ENCODE results near the gene ORM1. TPM values are rescaled to one million over a fixed set of nuclear protein-coding genes. Genes with fewer than 3 reads are reported as not detected.

ORM1 gene
- total RNA-seq, 1 donor from 2014 or later: not detected

DNA sequence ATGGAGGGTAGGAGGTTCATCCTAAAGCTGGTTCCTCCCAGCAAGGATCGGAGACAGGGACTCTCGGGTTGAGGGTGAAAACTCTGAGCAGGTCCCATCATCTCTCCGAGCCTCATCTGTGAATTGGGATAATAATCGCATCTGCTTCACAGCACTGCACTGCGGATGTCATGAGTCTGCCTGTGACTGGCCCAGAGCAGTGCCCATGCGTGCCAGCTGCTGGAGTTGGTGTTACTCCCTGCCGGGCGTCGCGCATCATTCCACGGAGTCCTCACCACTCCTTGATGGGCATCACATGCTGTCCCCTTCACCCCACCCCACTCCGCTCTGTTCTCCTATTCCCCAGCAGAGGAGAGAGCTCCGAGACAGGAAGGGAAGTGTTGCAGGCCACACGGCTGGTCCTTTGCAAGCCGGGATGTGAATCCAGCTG, 35.1 kb upstream of the ORM1 start:
- H3K27me3 Mint-ChIP-seq (ENCODE audit: unreplicated experiment): peaks cover 4% of the 10 kb centered on the region
- H3K9me3 Mint-ChIP-seq (ENCODE audit: unreplicated experiment): peaks cover 1% of the 10 kb centered on the region
- H3K36me3 Mint-ChIP-seq (ENCODE audit: unreplicated experiment): no peaks in the 10 kb centered on the region
- TF ChIP-seq, protein P1, sequence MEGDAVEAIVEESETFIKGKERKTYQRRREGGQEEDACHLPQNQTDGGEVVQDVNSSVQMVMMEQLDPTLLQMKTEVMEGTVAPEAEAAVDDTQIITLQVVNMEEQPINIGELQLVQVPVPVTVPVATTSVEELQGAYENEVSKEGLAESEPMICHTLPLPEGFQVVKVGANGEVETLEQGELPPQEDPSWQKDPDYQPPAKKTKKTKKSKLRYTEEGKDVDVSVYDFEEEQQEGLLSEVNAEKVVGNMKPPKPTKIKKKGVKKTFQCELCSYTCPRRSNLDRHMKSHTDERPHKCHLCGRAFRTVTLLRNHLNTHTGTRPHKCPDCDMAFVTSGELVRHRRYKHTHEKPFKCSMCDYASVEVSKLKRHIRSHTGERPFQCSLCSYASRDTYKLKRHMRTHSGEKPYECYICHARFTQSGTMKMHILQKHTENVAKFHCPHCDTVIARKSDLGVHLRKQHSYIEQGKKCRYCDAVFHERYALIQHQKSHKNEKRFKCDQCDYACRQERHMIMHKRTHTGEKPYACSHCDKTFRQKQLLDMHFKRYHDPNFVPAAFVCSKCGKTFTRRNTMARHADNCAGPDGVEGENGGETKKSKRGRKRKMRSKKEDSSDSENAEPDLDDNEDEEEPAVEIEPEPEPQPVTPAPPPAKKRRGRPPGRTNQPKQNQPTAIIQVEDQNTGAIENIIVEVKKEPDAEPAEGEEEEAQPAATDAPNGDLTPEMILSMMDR (IDR thresholded peaks at IDR 0.05; ENCODE audit: partially characterized antibody, unreplicated experiment): no peak
- no peak overlapping the region for H3K4me3 Mint-ChIP-seq (ENCODE audit: unreplicated experiment)
- H3K4me1 Mint-ChIP-seq (ENCODE audit: low read depth, unreplicated experiment): peaks cover 24% of the 10 kb centered on the region
- peak overlapping the region; percentile 5 for H3K27ac Mint-ChIP-seq (ENCODE audit: unreplicated experiment)
- peak; percentile 14 for DNase-seq

DNA sequence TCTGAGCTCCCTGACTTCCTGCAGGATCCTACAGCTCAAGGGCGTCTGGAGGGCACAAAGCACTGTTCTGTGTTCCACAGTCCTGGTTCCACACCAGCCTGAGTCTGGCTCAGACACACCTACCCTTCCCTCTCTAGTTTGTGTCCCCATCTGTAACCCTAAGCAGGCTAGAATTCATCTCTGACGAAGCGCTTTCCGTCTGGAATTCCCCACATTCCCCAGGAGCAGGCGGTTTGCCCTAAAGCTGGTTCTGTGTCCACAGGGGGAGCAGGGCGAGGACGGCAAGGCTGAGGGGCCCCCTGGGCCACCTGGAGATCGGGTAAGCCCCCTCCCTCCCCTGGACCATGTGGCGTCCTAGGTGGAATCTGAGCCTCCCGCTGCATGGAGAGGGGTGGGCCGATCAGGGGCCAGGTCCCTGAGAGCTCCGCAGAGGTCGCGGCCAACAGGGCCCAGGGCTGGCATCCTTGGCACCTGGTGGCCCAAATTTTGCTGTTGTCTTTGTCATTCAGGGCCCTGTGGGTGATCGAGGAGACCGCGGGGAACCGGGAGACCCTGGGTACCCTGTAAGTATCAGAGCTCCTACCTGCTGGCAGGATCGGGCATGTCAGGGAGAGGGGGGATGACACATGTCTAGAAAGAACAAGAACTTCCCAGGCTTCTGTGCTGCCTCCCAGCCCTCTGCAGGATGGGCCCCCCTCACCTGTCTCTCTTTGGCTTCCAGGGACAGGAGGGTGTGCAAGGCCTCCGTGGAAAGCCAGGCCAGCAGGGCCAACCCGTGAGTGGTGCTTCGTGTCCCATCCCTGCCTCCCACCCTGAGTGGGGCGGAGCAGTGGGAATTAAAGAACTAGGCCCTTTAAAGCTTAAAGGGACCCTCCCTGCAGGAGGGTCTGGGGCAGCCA, 34.5 kb upstream of the ORM1 start:
- peaks cover 22% of the 10 kb centered on the region for H3K4me1 Mint-ChIP-seq (ENCODE audit: low read depth, unreplicated experiment)
- peak; percentile 16 for DNase-seq
- TF ChIP-seq, protein P1 (IDR thresholded peaks at IDR 0.05; ENCODE audit: partially characterized antibody, unreplicated experiment): no peak
- H3K36me3 Mint-ChIP-seq (ENCODE audit: unreplicated experiment): no peaks in the 10 kb centered on the region
- H3K27me3 Mint-ChIP-seq (ENCODE audit: unreplicated experiment): peaks cover 4% of the 10 kb centered on the region
- H3K27ac Mint-ChIP-seq (ENCODE audit: unreplicated experiment): no peak overlapping the region
- H3K9me3 Mint-ChIP-seq (ENCODE audit: unreplicated experiment): peaks cover 1% of the 10 kb centered on the region
- no peak overlapping the region for H3K4me3 Mint-ChIP-seq (ENCODE audit: unreplicated experiment)

DNA sequence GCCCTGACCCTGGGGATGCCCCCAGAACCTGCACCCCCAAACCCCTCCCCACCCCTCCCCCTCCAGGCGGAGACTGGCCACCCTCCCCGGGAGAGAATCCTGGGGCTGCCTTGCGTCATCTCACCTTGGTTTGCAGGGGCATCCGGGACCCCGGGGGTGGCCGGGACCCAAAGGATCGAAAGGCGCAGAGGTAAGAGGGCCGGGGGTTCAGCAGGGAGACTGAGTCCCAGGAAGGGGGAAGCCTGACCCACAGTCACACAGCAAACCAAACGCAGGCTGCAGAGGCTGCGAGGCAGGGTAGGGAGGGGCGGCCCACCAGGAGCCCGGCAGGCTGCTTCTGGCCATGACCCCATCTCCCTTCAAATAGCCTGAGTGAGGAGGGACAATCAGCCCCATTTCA, 33.8 kb upstream of the ORM1 start:
- Mint-ChIP-seq H3K36me3 (ENCODE audit: unreplicated experiment) (no peaks in the 10 kb centered on the region), H3K4me1 (ENCODE audit: low read depth, unreplicated experiment) (peaks cover 22% of the 10 kb centered on the region), H3K9me3 (ENCODE audit: unreplicated experiment) (peaks cover 1% of the 10 kb centered on the region), H3K4me3 (ENCODE audit: unreplicated experiment) (no peak overlapping the region), H3K27me3 (ENCODE audit: unreplicated experiment) (peaks cover 4% of the 10 kb centered on the region), H3K27ac (ENCODE audit: unreplicated experiment) (no peak overlapping the region)
- DNase-seq: peak; percentile 14
- TF ChIP-seq, protein P1 (IDR thresholded peaks at IDR 0.05; ENCODE audit: partially characterized antibody, unreplicated experiment): no peak

DNA sequence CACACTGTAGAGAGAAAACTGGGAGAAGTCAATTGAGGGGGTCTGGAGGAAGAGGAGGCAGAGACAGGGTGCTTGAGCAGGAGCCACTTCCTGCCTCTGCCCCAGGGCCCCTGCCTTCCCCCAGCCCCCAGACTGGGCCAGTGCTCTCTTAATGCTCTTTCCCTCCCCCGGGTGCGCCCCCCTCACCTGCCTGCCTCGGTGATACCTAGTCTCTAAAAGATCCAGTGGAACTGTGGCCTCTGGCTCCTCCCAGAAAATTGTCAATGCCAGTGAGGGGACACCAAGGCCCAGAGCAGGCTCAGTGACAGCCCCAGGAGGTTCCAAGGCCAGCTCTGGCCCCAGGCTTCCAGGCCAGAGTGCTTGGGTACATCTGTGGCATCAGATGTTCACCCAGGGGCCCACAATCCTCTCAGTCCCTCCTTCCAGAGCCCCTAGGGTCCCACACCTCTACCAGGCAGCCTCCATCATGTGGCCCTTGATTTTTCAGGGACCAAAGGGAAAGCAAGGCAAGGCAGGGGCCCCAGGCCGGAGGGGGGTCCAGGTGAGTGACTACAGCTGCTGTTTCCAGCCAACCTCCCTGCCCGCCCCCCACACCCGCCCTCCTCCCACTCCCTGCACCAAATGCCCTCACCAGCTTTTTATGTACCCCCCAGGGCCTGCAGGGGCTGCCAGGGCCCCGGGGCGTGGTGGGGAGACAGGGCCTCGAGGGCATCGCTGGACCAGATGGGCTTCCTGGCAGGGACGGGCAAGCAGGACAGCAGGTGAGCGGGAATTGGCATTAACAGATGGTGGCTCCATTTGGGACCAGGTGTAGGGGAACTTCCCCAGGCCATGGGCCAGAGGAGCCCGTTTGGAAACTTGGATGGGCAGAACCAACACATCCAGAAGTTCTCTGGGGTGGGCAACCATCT, 33.1 kb upstream of the ORM1 start:
- peaks cover 22% of the 10 kb centered on the region for H3K4me1 Mint-ChIP-seq (ENCODE audit: low read depth, unreplicated experiment)
- H3K9me3 Mint-ChIP-seq (ENCODE audit: unreplicated experiment): peaks cover 1% of the 10 kb centered on the region
- peak; percentile 12 for DNase-seq
- peaks cover 5% of the 10 kb centered on the region for H3K36me3 Mint-ChIP-seq (ENCODE audit: unreplicated experiment)
- no peak overlapping the region for H3K4me3 Mint-ChIP-seq (ENCODE audit: unreplicated experiment)
- H3K27me3 Mint-ChIP-seq (ENCODE audit: unreplicated experiment): peaks cover 4% of the 10 kb centered on the region
- TF ChIP-seq, protein P1 (IDR thresholded peaks at IDR 0.05; ENCODE audit: partially characterized antibody, unreplicated experiment): no peak
- no peak overlapping the region for H3K27ac Mint-ChIP-seq (ENCODE audit: unreplicated experiment)
